Left lung (tissue), 10 donors: ENCODE results near the gene GPR152. TPM values are rescaled to one million over a fixed set of nuclear protein-coding genes. Genes with fewer than 3 reads are reported as not detected.

Experiments
- ATAC-seq: fragments of 200-7000 bp; cut with Tn5 transposase; one replicate; pipeline ENCODE4 v1.9.1; 2020; ENCODE audit warnings: moderate library complexity
- DNase-seq, 4 donors: peaks; one replicate each; pipeline ENCODE4 v3.0.0-alpha.2; 2013 to 2020
- H3K27ac ChIP-seq, 2 donors: fragments of 200-600 bp; sonication (generic) in 1 of 2; one replicate each; pipeline versions ENCODE4 v1.5.0 to v1.8.0; 2020 to 2021
- H3K27me3 ChIP-seq, 2 donors: fragments of 200-600 bp; sonication (generic) in 1 of 2; one replicate each; pipeline versions ENCODE4 v1.5.0 to v1.8.0; 2020 to 2021
- H3K36me3 ChIP-seq, 2 donors: fragments of 200-600 bp; sonication (generic) in 1 of 2; one replicate each; pipeline versions ENCODE4 v1.5.0 to v1.8.0; 2020 to 2021
- H3K4me1 ChIP-seq, 2 donors: fragments of 200-600 bp; one replicate each; pipeline ENCODE4 v1.8.0; 2021
- H3K4me3 ChIP-seq, 2 donors: fragments of 200-600 bp; sonication (generic) in 1 of 2; one replicate each; pipeline versions ENCODE4 v1.5.0 to v1.8.0; 2020 to 2021; ENCODE audit warnings: mild to moderate bottlenecking in 1 of 2
- H3K9me3 ChIP-seq, 2 donors: fragments of 200-600 bp; sonication (generic) in 1 of 2; one replicate each; pipeline versions ENCODE4 v1.5.0 to v1.8.0; 2020 to 2021
- CTCF ChIP-seq, 2 donors: fragments of 200-600 bp; sonication (generic) in 1 of 2; IDR thresholded peaks; one replicate each; pipeline versions ENCODE4 v1.5.0 to v1.8.0; 2021; ENCODE audit warnings: antibody characterized with exemption in 2 of 2
- intact Hi-C, 2 donors: fragments of 100-400 bp; cut with DNase I; formaldehyde crosslinking; loops; one replicate each; pipeline versions ENCODE4 v1.11.2 to v1.14.2; 2022
- polyA plus RNA-seq, 6 donors: library from polyadenylated mRNA; unstranded; fragments of 120-200 nt; gene quantifications; one replicate each; pipeline ENCODE4 v1.2.1, GENCODE V29; 2013; ENCODE audit not compliant: insufficient read length in 6 of 6
- total RNA-seq, 2 donors: library from RNA; stranded (reverse); fragmentation: NEBNext Ultra II Directional; extraction: Animal tissue kit (Norgen Biotek cat#: 25700); gene quantifications; one replicate each; pipeline ENCODE4 v1.2.1, GENCODE V29; 2021
- donor health status: DM: no; HTN: yes; CAD: no.
- donor health status: DM: no; HTN: no; CAD: no.

The GPR152 gene
- total and polyA plus RNA-seq, 8 donors: not detected

DNA sequence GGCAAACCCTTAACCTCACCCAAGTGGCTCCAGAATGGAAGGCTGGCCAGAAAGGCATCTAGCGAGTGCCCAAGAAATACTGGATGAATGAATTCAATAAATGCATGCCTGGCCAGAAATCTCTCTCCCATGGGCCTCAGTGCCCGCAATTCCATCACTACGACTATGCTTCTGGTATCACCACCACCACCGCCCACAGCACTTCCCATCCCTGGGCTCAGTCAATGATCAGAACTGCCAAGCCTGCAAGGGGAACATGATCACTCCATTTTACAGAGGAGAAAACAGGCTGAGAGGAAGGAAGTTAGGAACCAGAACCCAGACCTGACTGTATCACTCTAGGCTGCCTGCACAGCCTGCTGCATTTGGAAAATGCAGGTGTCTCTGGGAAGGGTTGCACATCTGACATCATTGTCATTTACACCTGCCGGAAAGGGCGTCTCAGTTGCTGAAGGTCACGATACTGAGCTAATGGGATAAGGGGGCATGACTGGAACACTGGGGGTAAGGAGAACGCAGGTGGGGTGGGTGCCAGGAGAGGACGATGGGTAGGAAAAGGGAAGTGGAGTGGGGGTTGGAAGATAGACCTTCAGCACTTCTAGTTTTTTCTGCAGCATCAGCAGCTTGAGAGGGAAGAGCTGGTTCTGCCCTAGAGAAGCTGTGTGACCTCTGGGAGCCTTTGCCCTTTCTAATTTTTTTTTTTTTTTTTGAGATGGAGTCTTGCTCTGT, 3.2 kb downstream of the GPR152 start:
- Histone ChIP-seq H3K4me1 (peaks cover 0 to 24% of the 10 kb centered on the region in 2 donors), H3K27me3 (no peaks in the 10 kb centered on the region), H3K9me3 (no peaks in the 10 kb centered on the region), H3K36me3 (no peaks in the 10 kb centered on the region), H3K4me3 (no peak overlapping the region), H3K27ac (peak overlapping the region in 1 of 2 donors; percentile 33)
- DNase-seq: no peak
- ATAC-seq: peak; percentile 68
- no peak for TF ChIP-seq CTCF (IDR thresholded peaks at IDR 0.05)
- intact Hi-C loops: no loop called here

DNA sequence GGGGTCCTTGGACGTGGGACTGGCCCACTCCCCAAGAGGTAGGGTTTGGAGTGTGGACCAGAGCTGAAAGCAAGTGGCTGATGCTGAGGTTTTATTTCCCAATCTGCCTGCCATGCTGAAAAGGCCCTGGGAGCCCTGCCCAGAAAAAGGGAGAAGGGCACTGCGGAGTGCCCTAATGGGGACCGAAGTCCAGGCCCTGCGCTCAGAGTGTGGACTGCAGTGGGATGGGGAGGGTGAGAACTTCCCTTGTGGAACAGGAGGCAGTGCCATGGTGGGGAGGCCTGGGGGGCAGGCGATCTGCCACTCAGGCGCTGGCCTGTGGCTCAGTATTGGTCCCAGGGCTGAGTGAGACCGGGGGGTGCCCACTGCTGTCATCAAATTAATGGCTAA, 4.3 kb downstream of the GPR152 start:
- intact Hi-C loops: no loop called here
- no peaks in the 10 kb centered on the region for H3K9me3 ChIP-seq
- no peak overlapping the region for H3K27ac ChIP-seq
- ATAC-seq (no peak), DNase-seq (peak in 1 of 4 donors; percentile 55)
- H3K36me3 ChIP-seq: no peaks in the 10 kb centered on the region
- TF ChIP-seq CTCF (IDR thresholded peaks at IDR 0.05): no peak
- H3K4me3 ChIP-seq: no peak overlapping the region
- H3K4me1 ChIP-seq: peaks cover 0 to 31% of the 10 kb centered on the region in 2 donors
- no peaks in the 10 kb centered on the region for H3K27me3 ChIP-seq

DNA sequence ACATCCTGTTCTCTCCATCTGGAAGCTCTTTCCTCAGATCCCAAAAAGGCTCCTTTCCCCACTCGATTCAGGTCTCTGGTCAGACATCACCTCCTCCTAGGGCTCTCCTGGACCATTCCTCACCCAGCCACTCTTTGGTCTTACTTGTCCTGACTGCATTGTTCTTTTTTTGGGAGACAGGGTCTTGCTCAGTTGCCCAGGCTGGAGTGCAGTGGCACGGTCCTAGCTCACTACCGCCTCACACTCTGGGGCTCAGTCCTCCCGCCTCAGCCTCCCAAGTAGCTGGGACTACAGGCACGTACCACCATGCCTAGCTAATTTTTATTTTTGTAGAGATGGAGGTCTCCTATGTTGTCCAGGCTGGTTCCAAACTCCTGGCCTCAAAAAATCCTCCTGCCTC, 7.0 kb downstream of the GPR152 start:
- Histone ChIP-seq H3K4me3 (no peak overlapping the region), H3K27ac (no peak overlapping the region), H3K36me3 (peaks cover 0 to 18% of the 10 kb centered on the region in 2 donors), H3K9me3 (no peaks in the 10 kb centered on the region), H3K4me1 (peaks cover 6 to 57% of the 10 kb centered on the region in 2 donors), H3K27me3 (no peaks in the 10 kb centered on the region)
- ATAC-seq (no peak), DNase-seq (no peak)
- TF ChIP-seq CTCF (IDR thresholded peaks at IDR 0.05): no peak
- intact Hi-C loops: no loop called here

- DNase-seq: peak in 1 of 4 donors; percentile 72
- Histone ChIP-seq H3K27ac (peak overlapping the region; percentile 91 to 96), H3K9me3 (no peaks in the 10 kb centered on the region), H3K4me3 (peak overlapping the region; percentile 79 to 89), H3K36me3 (peaks cover 0 to 46% of the 10 kb centered on the region in 2 donors), H3K4me1 (peaks cover 6 to 63% of the 10 kb centered on the region in 2 donors), H3K27me3 (no peaks in the 10 kb centered on the region)
- TF ChIP-seq CTCF (IDR thresholded peaks at IDR 0.05): no peak
- intact Hi-C loops: no loop called here
- ATAC-seq: peak; percentile 1
Observed at GRCh38 chr11:67442504-67443404, 9.8 kb downstream of the GPR152 start.
